NCI-H748 (cell line): ENCODE data around the gene TATDN2.
A peak's percentile ranks its signal among the peaks of the same experiment; 100 is the strongest.

Source experiments
- DNase-seq: peaks from one replicate; lab custom pipeline; 2025; ENCODE audit not compliant: unreplicated experiment; lab: John Stamatoyannopoulos, UW

TATDN2 gene

GRCh38 chr3:10234526-10235230, 13.6 kb upstream of the TATDN2 start:
- DNase-seq = peak; percentile 23

DNA sequence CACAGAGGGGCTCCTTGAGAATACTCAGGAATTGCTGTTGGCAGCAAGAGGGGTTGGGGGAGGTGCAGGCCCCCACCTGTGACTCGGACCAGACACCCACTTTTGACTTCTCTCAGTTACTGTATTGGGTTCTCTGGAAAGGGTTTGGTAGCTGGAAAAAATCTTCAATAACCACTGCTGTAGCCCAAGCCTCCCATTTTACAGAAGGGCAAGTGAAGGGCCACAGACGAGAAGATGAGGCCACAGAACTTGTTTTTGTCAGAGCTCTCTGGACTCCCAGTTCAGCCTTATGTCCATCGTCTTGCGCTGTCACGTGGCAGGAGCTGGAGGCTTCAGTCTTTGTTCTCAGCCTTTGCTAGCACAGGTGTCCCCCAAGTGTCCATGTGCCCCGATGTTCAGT, 12.7 kb upstream of the TATDN2 start:
- DNase-seq = no peak

DNA sequence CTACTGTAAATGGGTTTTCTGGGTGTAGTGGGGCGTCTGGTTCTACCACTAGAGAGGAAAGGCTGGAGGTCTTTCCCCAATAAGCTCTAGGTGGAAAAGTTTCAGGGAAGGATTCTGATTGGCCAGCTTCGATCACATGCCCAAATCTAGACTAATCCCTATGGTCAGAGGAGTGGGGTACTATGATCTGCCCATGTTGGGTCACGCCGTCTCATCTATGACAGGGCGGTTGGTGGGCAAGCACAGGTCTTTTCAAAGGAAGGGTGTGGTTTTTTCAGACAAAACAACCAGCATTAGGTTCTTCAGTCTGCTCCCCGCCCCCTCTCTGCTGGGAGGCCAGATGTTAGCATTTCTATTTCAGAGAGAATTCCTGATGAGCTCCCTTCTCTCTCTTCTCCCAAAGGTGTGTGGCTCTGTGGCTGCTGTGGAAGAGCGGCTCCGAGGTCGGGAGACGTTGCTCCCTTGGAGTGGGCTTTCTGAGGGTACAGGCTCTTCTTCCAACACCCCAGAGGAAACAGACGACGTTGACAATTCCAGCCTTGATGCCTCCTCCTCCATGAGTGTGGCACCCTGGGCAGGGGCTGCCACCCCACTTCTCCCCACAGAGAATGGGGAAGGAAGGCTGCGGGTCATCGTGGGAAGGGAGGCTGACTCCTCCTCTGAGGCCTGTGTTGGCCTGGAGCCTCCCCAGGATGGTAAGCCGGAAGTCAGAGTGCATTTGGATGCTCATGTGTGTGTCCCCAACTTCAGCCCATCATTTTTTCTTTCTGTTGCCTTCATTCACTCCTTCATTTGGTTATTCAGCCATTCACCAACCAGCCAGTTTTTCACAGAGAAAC, 9.7 kb upstream of the TATDN2 start:
- no peak for DNase-seq

- DNase-seq = no peak
Observed at GRCh38 chr3:10240799-10241198, 7.5 kb upstream of the TATDN2 start.

GRCh38 chr3:10242182-10243065, 5.8 kb upstream of the TATDN2 start:
- no peak for DNase-seq

GRCh38 chr3:10244009-10244408, 4.2 kb upstream of the TATDN2 start:
- DNase-seq = no peak

DNA sequence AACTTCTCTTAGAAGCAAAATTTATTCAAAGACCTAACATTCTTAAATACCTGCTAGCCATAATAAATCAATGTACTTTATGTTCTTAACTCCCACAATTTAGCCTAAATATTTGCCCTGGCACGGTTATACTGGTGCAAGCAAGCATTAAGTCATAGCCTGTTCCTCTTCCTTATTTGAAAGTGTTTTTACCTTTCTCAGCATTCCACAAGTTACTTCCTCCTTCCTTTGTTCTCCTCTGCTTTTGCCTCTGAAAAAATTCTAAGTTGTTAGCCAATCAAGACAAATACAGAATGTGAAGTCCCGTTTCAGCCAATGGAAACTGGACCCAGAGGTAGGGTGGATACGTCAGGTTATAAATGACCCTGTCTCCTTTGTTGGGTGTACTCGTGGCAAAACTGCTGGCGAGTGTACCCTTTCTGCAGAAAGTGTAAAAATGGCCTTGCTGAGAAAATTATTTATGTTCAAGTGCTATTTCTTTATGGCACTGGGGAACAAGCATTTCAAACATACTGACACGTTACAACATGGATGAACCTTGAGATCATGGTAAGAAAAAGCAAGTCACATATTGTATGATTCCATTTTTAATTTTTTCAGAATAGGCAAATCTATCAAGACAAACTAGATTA, 3.1 kb upstream of the TATDN2 start:
- DNase-seq = no peak

DNA sequence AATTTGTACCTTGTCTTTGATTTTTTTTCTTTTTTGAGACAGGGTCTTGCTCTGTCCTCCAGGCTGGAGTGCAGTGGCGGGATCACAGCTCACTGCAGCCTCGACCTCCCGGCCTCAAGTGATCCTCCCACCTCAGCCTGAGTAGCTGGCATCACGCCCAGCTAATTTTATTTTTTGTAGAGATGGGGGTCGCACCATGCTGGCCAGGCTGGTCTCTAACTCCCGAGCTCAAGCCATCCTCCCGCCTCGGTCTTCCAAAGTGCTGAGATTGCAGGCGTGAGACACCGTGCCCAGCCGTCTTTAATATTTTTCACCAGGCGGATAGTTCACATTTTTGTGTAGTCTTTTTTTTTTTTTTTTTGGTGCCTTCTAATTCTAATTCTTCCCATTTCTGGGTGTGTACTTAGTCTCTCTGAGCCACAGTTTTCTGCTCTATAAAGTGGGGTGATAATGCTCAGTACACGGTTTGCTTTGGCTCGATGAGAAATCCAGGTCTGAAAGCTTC, 528 bp upstream of the TATDN2 start:
- DNase-seq = peak; percentile 37

- DNase-seq = peak; percentile 29
Observed at GRCh38 chr3:10248984-10249748, 907 bp downstream of the TATDN2 start.

- no peak for DNase-seq
Observed at GRCh38 chr3:10249833-10250232, 1.6 kb downstream of the TATDN2 start.

DNA sequence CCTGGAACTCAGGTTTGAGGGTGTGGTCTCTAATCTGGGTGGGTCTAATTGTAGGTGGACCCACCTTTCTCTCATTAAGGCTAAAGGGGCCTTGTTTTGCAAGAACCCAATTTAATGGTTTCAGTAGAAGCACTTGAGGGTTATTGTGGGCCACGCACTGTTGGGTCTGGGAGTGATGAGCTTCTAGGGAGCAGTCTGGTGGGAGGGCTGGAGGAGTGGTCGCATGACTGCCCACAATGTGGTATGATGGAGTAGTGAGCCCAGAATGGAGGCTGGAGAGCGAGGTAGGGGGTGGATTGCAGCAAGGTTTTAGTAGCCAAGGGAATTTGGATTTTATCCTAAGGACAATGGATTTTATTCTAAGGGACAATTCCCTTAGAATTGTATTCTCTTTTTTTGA, 2.7 kb downstream of the TATDN2 start:
- DNase-seq = no peak

- DNase-seq = no peak
Observed at GRCh38 chr3:10253731-10254130, 5.5 kb downstream of the TATDN2 start.

GRCh38 chr3:10255835-10256234, 7.6 kb downstream of the TATDN2 start:
- DNase-seq = no peak

- DNase-seq = no peak
Observed at GRCh38 chr3:10259036-10259435, 10.8 kb downstream of the TATDN2 start.

DNA sequence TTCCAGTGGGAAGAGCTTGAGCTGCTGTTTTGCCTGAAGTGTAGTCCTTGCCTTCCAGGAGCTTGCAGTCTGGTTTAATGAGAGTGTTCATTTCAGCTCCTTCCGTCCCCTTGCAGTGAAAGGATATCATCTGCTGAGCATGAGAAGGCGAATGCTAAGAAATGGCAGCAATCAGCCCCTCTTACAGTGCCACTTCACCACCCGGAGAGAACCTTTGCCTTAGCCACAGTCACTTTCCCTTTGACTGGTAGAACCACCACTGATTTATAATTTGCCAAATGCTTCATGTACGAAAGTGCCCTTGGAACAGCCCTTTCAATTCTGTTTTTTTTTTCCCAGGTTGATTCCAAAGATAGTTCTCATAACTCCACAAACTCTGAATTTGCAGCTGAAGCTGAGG, 11.5 kb downstream of the TATDN2 start:
- no peak for DNase-seq

DNA sequence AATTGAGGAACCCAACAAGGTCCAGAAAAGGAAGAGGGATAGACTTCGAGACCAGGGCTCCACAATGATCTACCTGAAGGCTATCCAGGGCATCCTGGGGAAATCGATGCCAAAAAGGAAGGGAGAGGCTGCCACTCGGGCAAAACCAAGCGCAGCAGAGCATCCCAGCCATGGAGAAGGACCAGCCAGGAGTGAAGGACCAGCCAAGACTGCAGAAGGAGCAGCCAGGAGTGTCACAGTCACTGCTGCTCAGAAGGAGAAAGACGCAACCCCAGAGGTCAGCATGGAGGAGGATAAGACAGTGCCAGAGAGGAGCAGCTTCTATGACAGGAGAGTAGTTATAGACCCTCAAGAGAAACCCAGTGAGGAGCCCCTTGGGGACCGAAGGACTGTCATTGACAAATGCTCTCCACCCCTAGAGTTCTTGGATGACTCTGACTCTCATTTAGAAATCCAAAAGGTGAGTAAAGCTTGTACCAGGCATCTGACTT, 12.0 kb downstream of the TATDN2 start:
- DNase-seq = no peak

- DNase-seq = no peak
Observed at GRCh38 chr3:10262027-10262426, 13.8 kb downstream of the TATDN2 start.

- DNase-seq = no peak
Observed at GRCh38 chr3:10263646-10264363, 15.5 kb downstream of the TATDN2 start.

DNA sequence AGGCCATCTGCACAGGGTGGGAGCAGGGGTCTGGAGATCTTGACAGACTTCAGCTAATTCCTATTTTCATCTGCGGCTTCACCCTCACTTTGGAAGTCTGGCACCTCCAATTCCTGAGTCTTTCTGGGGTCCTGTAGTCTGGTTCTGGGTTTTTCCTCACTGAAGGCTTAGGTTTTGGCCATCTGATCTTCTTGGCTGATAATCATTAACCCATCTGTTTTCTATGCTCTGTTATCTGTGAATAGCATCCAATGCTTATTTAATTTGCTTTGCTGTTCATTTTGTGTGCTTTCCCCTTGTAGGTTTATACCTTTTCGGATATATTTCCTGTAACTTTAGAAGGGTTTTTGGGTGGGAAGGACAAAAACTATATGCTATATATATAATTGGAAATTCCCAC, 17.6 kb downstream of the TATDN2 start:
- DNase-seq = no peak
